Stimulated activated CD4-positive, alpha-beta T cell treated with anti-CD3 and anti-CD28 coated beads, Interleukin-12 subunit alpha, Interleukin-12 subunit beta, amount 100 ng/mL, for 48 hours (primary cell): ENCODE data around the gene CABLES1.

Source experiments
- DNase-seq, 3 donors: peaks; one replicate each; pipeline ENCODE4 v3.0.0-alpha.2; 2020; ENCODE audit warnings: low read depth in 2 of 3, low spot score in 1 of 3

Gene CABLES1

GRCh38 chr18:23166891-23167541, 31.7 kb downstream of the CABLES1 start:
- DNase-seq, result no peak

DNA sequence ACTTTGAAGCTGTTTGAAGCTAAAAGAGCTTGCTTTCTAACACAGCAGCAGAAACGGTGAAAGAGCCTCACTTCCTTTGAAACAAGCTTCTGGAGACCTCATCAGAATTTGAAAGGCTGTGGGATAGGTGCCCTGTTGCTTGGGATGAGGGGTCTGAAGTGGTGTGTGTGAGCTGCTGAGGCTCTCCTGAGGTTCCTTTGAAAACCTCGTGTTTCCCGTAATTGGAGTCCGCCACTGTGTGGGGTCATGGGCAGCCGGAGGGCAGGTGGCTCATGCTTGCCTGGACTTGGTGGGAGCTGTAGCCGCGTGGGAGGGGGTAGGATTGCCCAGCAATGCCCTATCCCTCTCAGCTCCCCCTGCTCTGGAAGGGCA, 34.4 kb downstream of the CABLES1 start:
- DNase-seq, result no peak

- no peak for DNase-seq
These were observed 34.9 kb downstream of the CABLES1 start for GRCh38 chr18:23170137-23170536.

GRCh38 chr18:23171581-23172156, 36.4 kb downstream of the CABLES1 start:
- no peak for DNase-seq

DNA sequence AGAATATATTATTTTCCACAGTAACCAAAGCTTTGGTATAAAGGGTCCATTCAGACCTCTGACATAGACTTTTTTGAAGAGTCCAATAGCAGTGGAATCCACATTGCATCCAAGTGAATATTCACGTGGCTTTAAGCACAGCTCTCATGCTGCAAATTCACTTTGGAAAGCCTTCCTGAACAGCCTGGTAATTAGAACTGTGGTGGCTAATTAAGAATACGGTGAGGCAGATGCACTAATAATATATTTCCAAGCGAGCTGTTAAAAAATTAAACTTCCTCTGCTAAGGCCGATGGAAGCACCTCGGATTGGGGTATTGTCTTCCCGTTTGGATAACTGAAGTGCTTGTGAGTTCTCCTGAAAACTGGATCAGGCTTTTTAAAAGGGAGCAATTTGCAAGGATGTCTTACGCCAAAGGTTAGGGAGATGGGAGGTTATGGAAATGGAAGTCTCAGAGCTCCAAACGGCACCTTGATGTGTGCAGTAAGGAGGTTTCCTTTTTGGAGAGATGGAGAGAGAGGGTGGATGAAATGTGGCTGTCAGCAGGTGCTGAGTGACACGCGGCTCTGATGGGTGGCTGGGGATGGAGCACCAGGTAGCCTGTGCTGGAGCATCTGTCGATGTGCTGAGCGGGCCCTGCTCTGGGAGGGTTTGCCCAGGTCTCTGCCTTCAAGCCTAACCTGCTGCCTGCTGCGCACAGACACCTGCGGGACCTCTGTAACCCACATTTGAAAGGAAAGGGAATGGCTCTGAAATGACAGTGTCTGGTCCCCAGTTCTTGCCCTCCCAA, 37.5 kb downstream of the CABLES1 start:
- DNase-seq, result no peak

DNA sequence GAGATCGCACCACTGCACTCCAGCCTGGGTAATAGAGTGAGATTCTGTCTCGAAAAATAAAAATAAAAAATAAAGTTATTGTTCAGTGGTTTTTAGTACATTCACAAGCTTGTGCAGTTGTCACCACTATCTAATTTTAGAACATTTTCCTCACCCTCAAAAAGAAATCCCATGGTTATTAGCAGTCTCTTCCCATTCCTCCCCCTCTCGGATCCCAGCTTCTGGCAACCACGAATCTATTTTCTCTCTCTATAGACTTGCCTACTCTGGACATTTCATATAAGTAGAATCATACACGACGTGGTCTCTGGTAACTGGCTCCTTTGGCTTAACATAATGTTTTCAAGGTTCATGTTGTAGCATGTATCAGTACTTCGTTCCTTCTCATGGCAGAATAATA, 38.6 kb downstream of the CABLES1 start:
- no peak for DNase-seq

- DNase-seq, result no peak
These were observed 41.6 kb downstream of the CABLES1 start for GRCh38 chr18:23176701-23177432.

DNA sequence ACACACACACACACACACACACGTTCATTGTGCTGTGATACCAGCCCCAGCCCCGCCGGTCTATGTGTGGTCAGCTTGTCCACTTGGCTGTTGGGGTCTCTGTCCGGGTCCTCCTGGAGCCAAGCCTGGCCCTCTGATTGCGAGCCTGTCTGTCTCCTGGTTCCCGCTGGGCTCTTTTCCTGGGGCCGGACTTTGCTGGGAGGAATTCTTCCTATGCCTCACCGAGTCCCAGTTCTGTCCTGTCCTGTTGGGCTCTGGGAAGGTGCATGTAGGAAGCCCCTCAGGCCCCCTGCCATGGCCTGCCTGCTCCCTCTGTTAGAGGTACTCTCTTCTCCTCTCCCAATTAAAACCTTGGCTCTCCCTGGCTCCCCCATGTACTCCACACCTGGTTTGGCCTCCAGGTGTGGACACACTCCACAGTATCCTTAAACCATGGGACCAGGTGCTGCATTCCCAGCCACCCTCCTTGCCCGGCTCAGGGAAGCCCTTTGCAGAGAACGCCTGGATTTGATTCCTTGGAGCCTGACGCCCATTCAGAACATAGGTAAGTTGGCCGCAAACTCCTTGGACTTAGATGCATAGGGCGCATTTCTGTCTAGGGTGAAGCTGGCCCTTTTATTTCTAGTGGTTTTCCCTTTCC, 42.3 kb downstream of the CABLES1 start:
- DNase-seq, result no peak

DNA sequence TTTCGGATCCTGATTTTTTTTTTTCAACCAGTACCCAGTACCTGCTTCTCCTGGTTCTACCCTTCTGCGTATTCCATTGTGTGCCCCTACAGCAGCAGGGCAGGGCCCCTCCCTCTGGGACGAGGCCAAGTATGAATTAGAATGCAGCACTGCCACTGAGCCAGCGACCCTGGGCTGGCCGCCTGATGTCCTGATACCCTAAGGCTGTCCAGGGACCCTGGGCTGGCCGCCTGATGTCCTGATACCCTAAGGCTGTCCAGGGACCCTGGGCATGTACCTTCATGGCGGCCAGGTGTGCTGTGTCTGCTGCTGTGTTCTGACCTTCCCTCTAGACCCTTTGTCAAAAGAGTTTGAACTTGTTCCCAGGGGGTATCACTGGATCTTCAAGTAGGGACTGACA, 42.9 kb downstream of the CABLES1 start:
- no peak for DNase-seq

GRCh38 chr18:23178661-23179081, 43.4 kb downstream of the CABLES1 start:
- DNase-seq, result no peak

DNA sequence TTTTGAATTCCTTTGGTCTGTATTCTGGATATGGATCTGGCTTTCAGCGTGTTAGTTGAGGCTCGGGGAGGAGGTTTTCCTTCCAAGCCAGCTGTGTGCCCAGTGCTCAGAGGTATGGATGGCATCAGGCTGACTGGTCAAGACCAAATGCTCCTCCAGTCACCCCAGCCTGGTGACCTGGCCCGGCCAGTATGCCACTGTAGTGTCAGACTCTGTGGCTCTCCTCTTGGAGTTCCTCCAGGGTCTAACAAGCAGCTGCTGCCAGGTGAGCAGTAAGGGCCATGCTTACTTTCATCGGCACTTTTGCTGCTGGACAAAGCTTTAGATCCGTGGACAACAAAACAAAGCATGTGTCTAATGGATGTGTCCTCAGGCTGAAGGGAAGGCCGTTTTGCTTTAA, 44.1 kb downstream of the CABLES1 start:
- DNase-seq, result no peak

DNA sequence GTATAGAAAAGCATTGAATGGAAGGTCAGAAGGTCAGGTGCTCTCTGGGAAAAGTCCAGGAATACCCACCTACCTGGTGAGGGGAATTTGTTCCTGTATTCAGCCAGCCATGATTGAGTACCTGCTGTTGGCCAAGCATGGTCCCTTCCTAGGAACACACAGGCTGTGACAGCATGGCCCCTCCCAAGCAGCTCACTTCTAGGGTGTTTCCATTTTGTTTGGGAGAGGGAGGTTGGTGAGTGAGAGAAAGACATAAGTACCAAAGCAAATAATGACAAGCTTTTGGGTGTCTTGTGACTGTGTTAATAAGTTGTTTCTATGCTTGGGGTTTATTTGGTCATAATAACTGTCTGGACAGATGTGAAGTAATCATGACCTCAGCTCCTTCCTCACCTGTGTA, 46.3 kb downstream of the CABLES1 start:
- no peak for DNase-seq

- no peak for DNase-seq
These were observed 47.3 kb downstream of the CABLES1 start for GRCh38 chr18:23182606-23183005.

DNA sequence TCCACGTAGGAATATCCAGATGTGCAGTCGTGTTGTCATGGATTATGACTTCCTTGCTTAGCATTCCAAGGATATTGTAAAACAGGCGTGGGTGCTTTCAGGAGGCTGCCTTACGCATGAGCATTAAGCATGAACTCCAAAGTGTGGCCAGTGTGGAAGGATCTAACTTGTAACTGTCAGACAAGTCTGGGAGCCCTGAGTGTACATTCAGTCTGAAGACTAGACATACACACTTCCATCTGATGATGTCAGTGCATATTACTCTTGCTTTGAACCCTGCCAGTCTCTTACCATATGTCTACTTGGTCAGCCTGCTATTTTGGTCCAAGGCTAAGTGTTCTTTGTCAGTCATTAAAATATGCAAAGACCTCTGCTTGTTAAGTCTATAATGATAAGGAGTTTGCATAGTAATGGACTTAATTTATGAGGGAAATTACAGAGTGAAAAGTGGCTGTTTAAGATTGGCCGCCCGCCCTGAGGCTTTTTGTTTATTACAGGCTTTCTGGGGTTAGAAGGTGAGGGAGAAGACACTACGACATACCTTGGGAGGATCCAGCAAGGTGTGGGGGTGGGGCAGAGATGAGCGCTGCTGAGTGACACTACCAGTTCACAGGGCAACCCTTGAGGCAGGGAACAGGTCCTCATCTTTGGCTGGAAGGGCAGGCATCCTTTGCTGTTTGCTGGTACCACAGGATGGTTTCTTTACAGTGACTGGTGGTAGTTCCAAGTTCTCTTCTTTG, 48.3 kb downstream of the CABLES1 start:
- DNase-seq, result no peak

GRCh38 chr18:23186781-23187180, 51.5 kb downstream of the CABLES1 start:
- no peak for DNase-seq

DNA sequence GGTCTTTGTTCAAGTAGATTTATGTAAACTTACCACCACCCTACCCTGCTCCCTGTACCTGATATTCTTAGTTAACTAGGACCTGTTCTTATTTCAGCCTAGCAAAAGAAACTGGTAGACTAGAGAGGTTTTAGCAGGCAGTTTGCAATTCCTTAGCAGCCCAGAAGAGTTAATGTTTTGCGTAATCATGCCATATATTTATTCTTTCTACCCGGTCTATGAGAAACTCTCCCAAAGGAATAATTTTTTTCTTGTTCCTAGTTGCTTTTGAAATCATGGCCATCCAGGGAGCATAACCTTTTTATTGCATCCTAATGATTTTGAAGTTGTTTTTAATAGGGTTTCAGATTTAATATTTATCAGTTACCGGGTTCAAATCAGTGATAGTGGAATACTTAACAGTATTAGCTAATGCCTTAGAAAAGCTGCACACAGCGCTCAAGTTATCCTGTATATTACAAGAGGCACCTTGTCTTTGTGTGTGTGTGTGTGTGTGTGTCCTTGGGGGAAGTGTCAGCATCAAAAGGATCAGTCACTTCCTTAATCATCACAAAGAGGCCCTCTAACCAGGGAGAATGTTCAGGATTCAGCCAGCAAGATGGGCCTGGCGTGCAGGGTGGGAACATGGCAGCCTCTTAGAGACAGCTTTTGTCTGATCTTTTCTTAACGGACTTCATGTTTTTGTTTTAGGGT, 52.9 kb downstream of the CABLES1 start:
- no peak for DNase-seq

DNA sequence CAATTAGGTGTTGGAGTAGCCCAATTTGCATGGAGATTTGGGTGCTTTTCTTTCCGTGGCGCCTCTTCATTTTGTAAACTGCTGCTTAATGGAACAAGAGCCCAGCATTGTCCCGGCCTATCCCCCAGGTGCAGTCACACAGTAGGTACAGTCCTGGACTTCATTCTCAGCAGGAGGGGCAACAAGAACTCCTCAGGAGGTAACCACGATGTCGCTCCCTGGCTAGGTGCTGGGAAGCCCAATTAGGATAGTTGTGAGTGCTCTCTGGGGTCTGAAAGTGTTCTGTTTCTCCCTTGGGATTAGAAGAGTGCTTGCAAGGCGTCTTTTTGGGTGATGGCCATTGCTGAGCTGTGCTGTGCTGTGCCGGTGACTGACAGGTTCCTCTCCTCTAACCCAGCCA, 53.8 kb downstream of the CABLES1 start:
- DNase-seq, result no peak

DNA sequence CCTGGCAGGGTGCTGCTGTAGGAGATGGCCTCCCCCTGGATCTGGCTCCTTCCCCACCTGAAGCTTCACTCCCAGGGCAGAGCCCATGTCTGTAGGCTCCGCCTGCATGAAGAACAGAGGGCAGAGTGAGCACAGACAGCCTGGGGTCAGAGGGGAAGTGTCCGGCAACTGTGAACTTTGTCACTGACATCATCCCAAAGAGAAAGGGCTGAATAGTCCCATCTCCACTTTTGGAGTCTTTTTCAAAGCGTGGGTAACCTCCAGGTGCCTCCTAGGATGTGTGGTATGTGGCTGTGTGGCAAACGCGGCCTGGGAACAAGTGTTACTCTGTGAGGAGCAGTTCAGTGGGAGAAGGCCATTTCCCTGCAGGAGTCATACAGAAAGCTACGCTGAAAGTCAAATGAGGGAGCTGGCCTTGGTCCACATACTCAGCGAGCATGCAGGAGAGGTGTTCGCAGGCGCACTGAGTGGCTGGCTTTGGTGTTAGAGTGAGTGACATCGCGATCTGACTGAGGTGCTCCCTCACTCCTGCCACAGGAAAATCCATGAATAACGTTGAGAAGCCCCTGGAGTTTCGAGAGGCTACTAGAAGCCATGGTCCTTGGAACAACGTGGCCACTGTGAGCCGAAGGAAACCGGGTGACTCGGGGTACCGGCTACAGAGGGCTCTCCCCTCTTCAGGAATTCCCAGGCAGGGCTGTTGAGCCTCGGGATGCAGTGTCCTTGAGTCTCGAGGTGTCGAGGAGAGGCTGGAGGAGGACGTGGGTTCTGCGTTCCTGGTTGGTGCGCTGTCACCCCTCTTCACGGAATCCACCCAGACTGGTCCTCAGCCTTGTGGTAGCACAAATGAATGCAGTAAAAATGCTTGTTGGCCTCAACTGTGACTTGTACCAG, 54.7 kb downstream of the CABLES1 start:
- DNase-seq, result no peak

DNA sequence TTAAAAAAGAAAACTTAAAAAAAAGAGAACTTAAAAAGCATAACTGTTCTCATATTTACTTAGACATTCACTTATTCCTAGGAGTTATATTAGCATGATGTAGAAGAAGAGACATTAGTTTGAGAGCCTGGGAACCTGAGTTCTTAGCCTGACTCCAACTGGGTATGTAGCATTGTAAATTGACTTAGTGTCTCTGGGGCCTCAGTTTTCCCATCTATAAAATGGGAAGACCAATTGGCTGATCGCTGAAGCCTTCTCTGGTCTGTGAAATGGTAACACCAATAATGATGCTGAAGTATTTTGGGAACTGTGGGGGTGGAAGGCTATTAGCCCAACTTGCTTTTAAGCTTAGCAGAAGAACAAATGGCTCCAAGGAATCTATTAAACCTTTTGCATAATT, 55.9 kb downstream of the CABLES1 start:
- no peak for DNase-seq
